ENCODE results near the gene C22orf15. TPM values are rescaled to one million over a fixed set of nuclear protein-coding genes. Genes with fewer than 3 reads are reported as not detected.

The C22orf15 gene
- total RNA-seq, 4 donors from 2014 or later: not detected

DNA sequence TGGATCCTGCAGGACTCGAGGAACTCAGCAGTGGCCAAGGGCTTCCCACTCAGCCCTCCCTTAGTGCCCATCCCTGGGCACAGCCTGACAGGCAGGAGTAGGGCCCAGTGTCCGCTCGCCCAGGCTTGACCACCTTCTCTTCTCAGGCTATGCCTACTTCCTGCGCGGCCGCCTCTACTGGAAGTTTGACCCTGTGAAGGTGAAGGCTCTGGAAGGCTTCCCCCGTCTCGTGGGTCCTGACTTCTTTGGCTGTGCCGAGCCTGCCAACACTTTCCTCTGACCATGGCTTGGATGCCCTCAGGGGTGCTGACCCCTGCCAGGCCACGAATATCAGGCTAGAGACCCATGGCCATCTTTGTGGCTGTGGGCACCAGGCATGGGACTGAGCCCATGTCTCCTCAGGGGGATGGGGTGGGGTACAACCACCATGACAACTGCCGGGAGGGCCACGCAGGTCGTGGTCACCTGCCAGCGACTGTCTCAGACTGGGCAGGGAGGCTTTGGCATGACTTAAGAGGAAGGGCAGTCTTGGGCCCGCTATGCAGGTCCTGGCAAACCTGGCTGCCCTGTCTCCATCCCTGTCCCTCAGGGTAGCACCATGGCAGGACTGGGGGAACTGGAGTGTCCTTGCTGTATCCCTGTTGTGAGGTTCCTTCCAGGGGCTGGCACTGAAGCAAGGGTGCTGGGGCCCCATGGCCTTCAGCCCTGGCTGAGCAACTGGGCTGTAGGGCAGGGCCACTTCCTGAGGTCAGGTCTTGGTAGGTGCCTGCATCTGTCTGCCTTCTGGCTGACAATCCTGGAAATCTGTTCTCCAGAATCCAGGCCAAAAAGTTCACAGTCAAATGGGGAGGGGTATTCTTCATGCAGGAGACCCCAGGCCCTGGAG is 20.7 kb downstream of the C22orf15 start:
- no peak for ATAC-seq (ENCODE audit: low FRiP score)
- DNase-seq (ENCODE audit: low spot score): no peak
- TF ChIP-seq, protein P1, sequence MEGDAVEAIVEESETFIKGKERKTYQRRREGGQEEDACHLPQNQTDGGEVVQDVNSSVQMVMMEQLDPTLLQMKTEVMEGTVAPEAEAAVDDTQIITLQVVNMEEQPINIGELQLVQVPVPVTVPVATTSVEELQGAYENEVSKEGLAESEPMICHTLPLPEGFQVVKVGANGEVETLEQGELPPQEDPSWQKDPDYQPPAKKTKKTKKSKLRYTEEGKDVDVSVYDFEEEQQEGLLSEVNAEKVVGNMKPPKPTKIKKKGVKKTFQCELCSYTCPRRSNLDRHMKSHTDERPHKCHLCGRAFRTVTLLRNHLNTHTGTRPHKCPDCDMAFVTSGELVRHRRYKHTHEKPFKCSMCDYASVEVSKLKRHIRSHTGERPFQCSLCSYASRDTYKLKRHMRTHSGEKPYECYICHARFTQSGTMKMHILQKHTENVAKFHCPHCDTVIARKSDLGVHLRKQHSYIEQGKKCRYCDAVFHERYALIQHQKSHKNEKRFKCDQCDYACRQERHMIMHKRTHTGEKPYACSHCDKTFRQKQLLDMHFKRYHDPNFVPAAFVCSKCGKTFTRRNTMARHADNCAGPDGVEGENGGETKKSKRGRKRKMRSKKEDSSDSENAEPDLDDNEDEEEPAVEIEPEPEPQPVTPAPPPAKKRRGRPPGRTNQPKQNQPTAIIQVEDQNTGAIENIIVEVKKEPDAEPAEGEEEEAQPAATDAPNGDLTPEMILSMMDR (IDR thresholded peaks at IDR 0.05): no peak

- TF ChIP-seq, protein P1 (IDR thresholded peaks at IDR 0.05): no peak
- DNase-seq (ENCODE audit: low spot score): no peak
- ATAC-seq (ENCODE audit: low FRiP score): no peak
These were observed 21.5 kb downstream of the C22orf15 start for GRCh38 chr22:23784215-23784732.

DNA sequence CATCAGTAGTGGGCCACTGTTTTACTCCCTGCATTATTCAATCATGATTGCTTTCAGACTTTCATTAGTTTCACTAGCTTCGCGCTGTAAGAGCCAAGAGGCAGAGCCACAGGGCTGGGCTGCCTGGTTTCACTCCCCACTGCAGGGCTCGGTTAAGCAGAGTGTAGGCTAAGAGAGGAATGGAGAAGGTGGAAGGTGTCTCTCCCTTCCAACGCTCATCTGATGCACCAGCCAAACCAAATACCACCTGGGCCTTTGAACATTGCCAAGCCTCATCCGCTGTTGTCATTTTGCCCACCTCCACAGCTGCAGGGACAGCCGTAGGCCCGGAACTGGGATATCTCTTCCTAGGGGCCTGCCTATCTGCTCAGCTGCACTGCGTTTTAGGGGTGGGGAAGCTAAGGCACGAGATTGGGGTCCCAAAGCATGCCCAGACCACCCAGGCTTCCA is 23.5 kb downstream of the C22orf15 start:
- TF ChIP-seq, protein P1 (IDR thresholded peaks at IDR 0.05): no peak
- no peak for DNase-seq (ENCODE audit: low spot score)
- ATAC-seq (ENCODE audit: low FRiP score): no peak

GRCh38 chr22:23786752-23787599 is 24.2 kb downstream of the C22orf15 start, which contains the start of gene SMARCB1:
SMARCB1 (plus strand) TSS chr22:23786966; CDS start chr22:23787170, 204 bp downstream.
- ATAC-seq (ENCODE audit: low FRiP score): peak; percentile 88
- DNase-seq (ENCODE audit: low spot score): peak; percentile 78
- TF ChIP-seq, protein P1 (IDR thresholded peaks at IDR 0.05): no peak

- ATAC-seq (ENCODE audit: low FRiP score) (no peak), DNase-seq (ENCODE audit: low spot score) (no peak)
- TF ChIP-seq, protein P1 (IDR thresholded peaks at IDR 0.05): no peak
These were observed 24.8 kb downstream of the C22orf15 start for GRCh38 chr22:23787600-23787896.

GRCh38 chr22:23787910-23788309 is 25.1 kb downstream of the C22orf15 start:
- ATAC-seq (ENCODE audit: low FRiP score) (no peak), DNase-seq (ENCODE audit: low spot score) (no peak)
- TF ChIP-seq, protein P1 (IDR thresholded peaks at IDR 0.05): no peak
